K562 (cell line): ENCODE results near the gene RAB2B.

Experiments
- ARID4B ChIP-seq: sonication (generic); formaldehyde crosslinking; IDR thresholded peaks from 2 replicates; pipeline ENCODE4 v1.8.0; 2022; ENCODE audit warnings: mild to moderate bottlenecking, missing genetic modification reagents
- ATF3 ChIP-seq, 2 experiments: fragments of 450-650 bp in 1 of 2; sonication (generic) in 1 of 2; formaldehyde crosslinking in 1 of 2; IDR thresholded peaks in 1 of 2; conservative IDR thresholded peaks in 1 of 2; 2 replicates each; pipeline versions ENCODE4 v1.6.1 to v1.8.1; 2016 to 2023; ENCODE audit warnings: mild to moderate bottlenecking in 2 of 2, moderate library complexity in 2 of 2, inconsistent platforms in 1 of 2, missing genetic modification reagents in 1 of 2
- CCAR2 ChIP-seq: fragments of 200-400 bp; formaldehyde crosslinking; IDR thresholded peaks from 2 replicates; pipeline ENCODE4 v1.6.1; 2017; ENCODE audit warnings: mild to moderate bottlenecking, low read depth, low read length
- MXI1 ChIP-seq: IDR thresholded peaks from 2 replicates; pipeline ENCODE4 v1.6.1; 2011; ENCODE audit warnings: low read depth, mild to moderate bottlenecking, improper control_type of control experiment, low read length
- POLR2A ChIP-seq: fragments of 450-650 bp; conservative IDR thresholded peaks from 2 replicates; pipeline ENCODE4 v1.6.1; 2016
- RBBP5 ChIP-seq: fragments of 200-600 bp; sonication (generic); IDR thresholded peaks from 2 replicates; pipeline ENCODE4 v1.6.1; 2012; ENCODE audit warnings: borderline replicate concordance, mild to moderate bottlenecking, low read length, control low read depth, inconsistent platforms; ENCODE audit not compliant: insufficient read depth, poor library complexity, severe bottlenecking
- ZBTB7A ChIP-seq: IDR thresholded peaks from 2 replicates; pipeline ENCODE4 v1.6.1; 2011; ENCODE audit warnings: low read depth, mild to moderate bottlenecking, low read length, moderate library complexity, borderline replicate concordance; ENCODE audit not compliant: control insufficient read depth
- ZFP1 ChIP-seq: fragments of 450-650 bp; formaldehyde crosslinking; IDR thresholded peaks from 2 replicates; pipeline ENCODE4 v1.4.0; 2020; ENCODE audit warnings: mild to moderate bottlenecking, mixed read lengths
- ZFX ChIP-seq: sonication (generic); formaldehyde crosslinking; IDR thresholded peaks from 2 replicates; pipeline ENCODE4 v1.8.0; 2022; ENCODE audit warnings: mild to moderate bottlenecking, missing genetic modification reagents, moderate library complexity
- TF ChIP-seq, protein P1 (sequence below): sonication (generic); formaldehyde crosslinking; IDR thresholded peaks from 2 replicates; pipeline ENCODE4 v1.8.1; 2023; ENCODE audit warnings: mild to moderate bottlenecking, missing genetic modification reagents
- TF ChIP-seq, protein P2 (sequence below), 2 experiments: fragments of 450-650 bp; formaldehyde crosslinking in 1 of 2; IDR thresholded peaks; 2 replicates each; pipeline versions ENCODE4 v1.4.0 to v1.6.1; 2014 to 2020; ENCODE audit warnings: mild to moderate bottlenecking in 2 of 2, borderline replicate concordance in 1 of 2, low read depth in 1 of 2
- TF ChIP-seq, protein P3 (sequence below), 3 experiments: IDR thresholded peaks in 2 of 3; conservative IDR thresholded peaks in 1 of 3; 2 replicates each; pipeline ENCODE4 v1.5.1; 2011 to 2012; ENCODE audit warnings: low read length in 3 of 3, mild to moderate bottlenecking in 3 of 3, control low read depth in 2 of 3, improper control_type of control experiment in 1 of 3, inconsistent platforms in 1 of 3, low read depth in 1 of 3, mixed read lengths in 1 of 3, moderate library complexity in 1 of 3; ENCODE audit not compliant: insufficient read depth in 2 of 3
- TF ChIP-seq, protein P4 (sequence below): fragments of 450-650 bp; IDR thresholded peaks from 2 replicates; pipeline ENCODE4 v1.6.1; 2016

GRCh38 chr14:21454843-21455544, 21.8 kb downstream of the RAB2B start:
- TF ChIP-seq CCAR2 (no peak), ARID4B (CRISPR knock-in tag) (no peak), MXI1 (no peak), RBBP5 (no peak), ZFX (no peak), POLR2A (no peak), ATF3 (IDR thresholded peaks at IDR 0.05) (no peak), ATF3 (CRISPR knock-in tag; conservative IDR thresholded peaks at IDR 0.05) (no peak), ZBTB7A (no peak), ZFP1 (CRISPR knock-in tag) (no peak)
- TF ChIP-seq, protein P1, sequence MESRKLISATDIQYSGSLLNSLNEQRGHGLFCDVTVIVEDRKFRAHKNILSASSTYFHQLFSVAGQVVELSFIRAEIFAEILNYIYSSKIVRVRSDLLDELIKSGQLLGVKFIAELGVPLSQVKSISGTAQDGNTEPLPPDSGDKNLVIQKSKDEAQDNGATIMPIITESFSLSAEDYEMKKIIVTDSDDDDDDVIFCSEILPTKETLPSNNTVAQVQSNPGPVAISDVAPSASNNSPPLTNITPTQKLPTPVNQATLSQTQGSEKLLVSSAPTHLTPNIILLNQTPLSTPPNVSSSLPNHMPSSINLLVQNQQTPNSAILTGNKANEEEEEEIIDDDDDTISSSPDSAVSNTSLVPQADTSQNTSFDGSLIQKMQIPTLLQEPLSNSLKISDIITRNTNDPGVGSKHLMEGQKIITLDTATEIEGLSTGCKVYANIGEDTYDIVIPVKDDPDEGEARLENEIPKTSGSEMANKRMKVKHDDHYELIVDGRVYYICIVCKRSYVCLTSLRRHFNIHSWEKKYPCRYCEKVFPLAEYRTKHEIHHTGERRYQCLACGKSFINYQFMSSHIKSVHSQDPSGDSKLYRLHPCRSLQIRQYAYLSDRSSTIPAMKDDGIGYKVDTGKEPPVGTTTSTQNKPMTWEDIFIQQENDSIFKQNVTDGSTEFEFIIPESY (CRISPR knock-in tag) = no peak
- TF ChIP-seq, protein P2, sequence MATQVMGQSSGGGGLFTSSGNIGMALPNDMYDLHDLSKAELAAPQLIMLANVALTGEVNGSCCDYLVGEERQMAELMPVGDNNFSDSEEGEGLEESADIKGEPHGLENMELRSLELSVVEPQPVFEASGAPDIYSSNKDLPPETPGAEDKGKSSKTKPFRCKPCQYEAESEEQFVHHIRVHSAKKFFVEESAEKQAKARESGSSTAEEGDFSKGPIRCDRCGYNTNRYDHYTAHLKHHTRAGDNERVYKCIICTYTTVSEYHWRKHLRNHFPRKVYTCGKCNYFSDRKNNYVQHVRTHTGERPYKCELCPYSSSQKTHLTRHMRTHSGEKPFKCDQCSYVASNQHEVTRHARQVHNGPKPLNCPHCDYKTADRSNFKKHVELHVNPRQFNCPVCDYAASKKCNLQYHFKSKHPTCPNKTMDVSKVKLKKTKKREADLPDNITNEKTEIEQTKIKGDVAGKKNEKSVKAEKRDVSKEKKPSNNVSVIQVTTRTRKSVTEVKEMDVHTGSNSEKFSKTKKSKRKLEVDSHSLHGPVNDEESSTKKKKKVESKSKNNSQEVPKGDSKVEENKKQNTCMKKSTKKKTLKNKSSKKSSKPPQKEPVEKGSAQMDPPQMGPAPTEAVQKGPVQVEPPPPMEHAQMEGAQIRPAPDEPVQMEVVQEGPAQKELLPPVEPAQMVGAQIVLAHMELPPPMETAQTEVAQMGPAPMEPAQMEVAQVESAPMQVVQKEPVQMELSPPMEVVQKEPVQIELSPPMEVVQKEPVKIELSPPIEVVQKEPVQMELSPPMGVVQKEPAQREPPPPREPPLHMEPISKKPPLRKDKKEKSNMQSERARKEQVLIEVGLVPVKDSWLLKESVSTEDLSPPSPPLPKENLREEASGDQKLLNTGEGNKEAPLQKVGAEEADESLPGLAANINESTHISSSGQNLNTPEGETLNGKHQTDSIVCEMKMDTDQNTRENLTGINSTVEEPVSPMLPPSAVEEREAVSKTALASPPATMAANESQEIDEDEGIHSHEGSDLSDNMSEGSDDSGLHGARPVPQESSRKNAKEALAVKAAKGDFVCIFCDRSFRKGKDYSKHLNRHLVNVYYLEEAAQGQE (IDR thresholded peaks at IDR 0.05; ENCODE audit: borderline replicate concordance) = no peak
- TF ChIP-seq, protein P2 (CRISPR knock-in tag; IDR thresholded peaks at IDR 0.05; ENCODE audit: low read depth) = no peak
- TF ChIP-seq, protein P3, sequence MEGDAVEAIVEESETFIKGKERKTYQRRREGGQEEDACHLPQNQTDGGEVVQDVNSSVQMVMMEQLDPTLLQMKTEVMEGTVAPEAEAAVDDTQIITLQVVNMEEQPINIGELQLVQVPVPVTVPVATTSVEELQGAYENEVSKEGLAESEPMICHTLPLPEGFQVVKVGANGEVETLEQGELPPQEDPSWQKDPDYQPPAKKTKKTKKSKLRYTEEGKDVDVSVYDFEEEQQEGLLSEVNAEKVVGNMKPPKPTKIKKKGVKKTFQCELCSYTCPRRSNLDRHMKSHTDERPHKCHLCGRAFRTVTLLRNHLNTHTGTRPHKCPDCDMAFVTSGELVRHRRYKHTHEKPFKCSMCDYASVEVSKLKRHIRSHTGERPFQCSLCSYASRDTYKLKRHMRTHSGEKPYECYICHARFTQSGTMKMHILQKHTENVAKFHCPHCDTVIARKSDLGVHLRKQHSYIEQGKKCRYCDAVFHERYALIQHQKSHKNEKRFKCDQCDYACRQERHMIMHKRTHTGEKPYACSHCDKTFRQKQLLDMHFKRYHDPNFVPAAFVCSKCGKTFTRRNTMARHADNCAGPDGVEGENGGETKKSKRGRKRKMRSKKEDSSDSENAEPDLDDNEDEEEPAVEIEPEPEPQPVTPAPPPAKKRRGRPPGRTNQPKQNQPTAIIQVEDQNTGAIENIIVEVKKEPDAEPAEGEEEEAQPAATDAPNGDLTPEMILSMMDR (IDR thresholded peaks at IDR 0.05 in 2 of 3, conservative IDR thresholded peaks at IDR 0.05 in 1 of 3; ENCODE audit: insufficient read depth in 2 of 3, low read depth in 1 of 3, low read length in 3 of 3) = no peak
- TF ChIP-seq, protein P4, sequence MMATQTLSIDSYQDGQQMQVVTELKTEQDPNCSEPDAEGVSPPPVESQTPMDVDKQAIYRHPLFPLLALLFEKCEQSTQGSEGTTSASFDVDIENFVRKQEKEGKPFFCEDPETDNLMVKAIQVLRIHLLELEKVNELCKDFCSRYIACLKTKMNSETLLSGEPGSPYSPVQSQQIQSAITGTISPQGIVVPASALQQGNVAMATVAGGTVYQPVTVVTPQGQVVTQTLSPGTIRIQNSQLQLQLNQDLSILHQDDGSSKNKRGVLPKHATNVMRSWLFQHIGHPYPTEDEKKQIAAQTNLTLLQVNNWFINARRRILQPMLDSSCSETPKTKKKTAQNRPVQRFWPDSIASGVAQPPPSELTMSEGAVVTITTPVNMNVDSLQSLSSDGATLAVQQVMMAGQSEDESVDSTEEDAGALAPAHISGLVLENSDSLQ = no peak
